Measurements from ENCODE around the gene SI. TPM values are rescaled to one million over a fixed set of nuclear protein-coding genes. Genes with fewer than 3 reads are reported as not detected.

Gene SI
- total RNA-seq, 2 donors from 2014 or later: 0.40 to 0.96 TPM

DNA sequence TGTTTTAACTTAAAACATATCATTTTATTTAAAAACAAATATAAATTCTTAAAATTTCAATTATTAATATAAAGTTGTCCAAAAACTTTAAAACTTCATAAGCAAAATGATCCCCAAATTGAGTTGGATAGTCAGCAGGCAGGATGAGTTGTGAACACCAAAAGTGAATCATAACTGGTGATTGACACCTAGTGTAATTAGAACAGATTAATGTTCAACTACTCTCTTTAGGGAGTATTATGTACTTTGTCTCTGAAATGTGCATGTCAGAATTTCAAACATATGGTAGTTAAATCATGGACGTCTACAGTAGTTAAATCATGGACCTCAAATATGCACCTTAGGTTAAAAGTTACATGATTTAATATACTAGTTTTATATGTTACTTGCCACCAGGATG lies 2.9 kb upstream of the SI start:
- no peaks in the 10 kb centered on the region for H3K9me3 ChIP-seq
- H3K4me3 ChIP-seq: no peak overlapping the region
- H3K27me3 ChIP-seq (replicated peaks; ENCODE audit: insufficient read depth): no peaks in the 10 kb centered on the region
- no peaks in the 10 kb centered on the region for H3K4me1 ChIP-seq (replicated peaks)
- intact Hi-C loops (cut with DNase I): no loop called here
- no peak overlapping the region for H3K27ac ChIP-seq
- WGBS: 37% methylated on average over 1 of the region's 1 CpG
- H3K36me3 ChIP-seq: no peaks in the 10 kb centered on the region
- TF ChIP-seq, protein P1, sequence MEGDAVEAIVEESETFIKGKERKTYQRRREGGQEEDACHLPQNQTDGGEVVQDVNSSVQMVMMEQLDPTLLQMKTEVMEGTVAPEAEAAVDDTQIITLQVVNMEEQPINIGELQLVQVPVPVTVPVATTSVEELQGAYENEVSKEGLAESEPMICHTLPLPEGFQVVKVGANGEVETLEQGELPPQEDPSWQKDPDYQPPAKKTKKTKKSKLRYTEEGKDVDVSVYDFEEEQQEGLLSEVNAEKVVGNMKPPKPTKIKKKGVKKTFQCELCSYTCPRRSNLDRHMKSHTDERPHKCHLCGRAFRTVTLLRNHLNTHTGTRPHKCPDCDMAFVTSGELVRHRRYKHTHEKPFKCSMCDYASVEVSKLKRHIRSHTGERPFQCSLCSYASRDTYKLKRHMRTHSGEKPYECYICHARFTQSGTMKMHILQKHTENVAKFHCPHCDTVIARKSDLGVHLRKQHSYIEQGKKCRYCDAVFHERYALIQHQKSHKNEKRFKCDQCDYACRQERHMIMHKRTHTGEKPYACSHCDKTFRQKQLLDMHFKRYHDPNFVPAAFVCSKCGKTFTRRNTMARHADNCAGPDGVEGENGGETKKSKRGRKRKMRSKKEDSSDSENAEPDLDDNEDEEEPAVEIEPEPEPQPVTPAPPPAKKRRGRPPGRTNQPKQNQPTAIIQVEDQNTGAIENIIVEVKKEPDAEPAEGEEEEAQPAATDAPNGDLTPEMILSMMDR (IDR thresholded peaks at IDR 0.05): no peak
- TF ChIP-seq POLR2A (IDR thresholded peaks at IDR 0.05): no peak
- TF ChIP-seq POLR2AphosphoS5 (IDR thresholded peaks at IDR 0.05): no peak
- DNase-seq (ENCODE audit: low spot score): no peak

DNA sequence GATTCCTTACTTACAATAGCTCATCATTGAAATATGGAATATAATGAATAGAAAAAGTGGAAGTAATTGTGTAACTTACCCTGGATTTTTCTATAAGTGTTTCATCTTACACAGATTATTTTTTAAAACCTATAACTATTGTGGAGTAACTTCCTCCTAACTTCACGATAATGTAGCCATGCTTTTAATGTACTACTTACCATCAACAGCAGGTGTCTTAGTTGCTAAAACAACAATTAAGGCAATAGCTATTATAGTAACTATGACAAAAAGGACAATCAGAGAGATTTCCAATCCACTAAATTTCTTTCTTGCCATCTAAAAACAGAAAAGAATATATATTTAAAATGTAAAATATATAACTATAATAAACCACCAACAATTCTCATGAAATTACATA lies 2.6 kb downstream of the SI start:
- no peak for DNase-seq (ENCODE audit: low spot score)
- Histone ChIP-seq H3K9me3 (no peaks in the 10 kb centered on the region), H3K4me1 (replicated peaks) (no peaks in the 10 kb centered on the region), H3K27me3 (replicated peaks; ENCODE audit: insufficient read depth) (no peaks in the 10 kb centered on the region), H3K4me3 (no peak overlapping the region), H3K36me3 (no peaks in the 10 kb centered on the region), H3K27ac (no peak overlapping the region)
- WGBS: 80% methylated on average over 1 of the region's 1 CpG
- intact Hi-C loops (cut with DNase I): no loop called here
- TF ChIP-seq POLR2A (IDR thresholded peaks at IDR 0.05) (no peak), POLR2AphosphoS5 (IDR thresholded peaks at IDR 0.05) (no peak)
- TF ChIP-seq, protein P1 (IDR thresholded peaks at IDR 0.05): no peak

DNA sequence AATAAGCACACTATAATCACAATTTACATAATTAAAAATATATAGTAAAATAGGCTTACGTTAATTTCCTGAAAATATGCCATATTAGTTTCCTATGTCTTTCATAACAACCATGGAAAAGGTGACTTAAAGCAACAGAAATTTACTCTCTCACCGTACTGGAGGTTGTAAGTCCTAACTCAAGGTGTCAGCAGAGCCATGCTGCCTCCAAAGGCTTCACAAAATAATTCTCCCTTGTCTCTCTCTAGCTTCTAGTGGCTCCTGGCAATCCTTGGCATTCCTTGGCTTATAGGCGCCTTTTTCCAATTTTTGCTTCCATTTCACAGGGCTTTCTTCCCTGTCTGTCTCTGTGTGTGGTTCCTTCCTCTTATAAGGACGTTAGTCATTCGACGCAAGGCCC lies 7.6 kb downstream of the SI start:
- H3K36me3 ChIP-seq: no peaks in the 10 kb centered on the region
- H3K9me3 ChIP-seq: no peaks in the 10 kb centered on the region
- no peak overlapping the region for H3K4me3 ChIP-seq
- H3K27me3 ChIP-seq (replicated peaks; ENCODE audit: insufficient read depth): no peaks in the 10 kb centered on the region
- no peak for TF ChIP-seq POLR2A (IDR thresholded peaks at IDR 0.05)
- TF ChIP-seq, protein P1 (IDR thresholded peaks at IDR 0.05): no peak
- TF ChIP-seq POLR2AphosphoS5 (IDR thresholded peaks at IDR 0.05): no peak
- H3K4me1 ChIP-seq (replicated peaks): no peaks in the 10 kb centered on the region
- WGBS: 79% methylated on average over 6 of the region's 6 CpGs
- no peak overlapping the region for H3K27ac ChIP-seq
- intact Hi-C loops (cut with DNase I): no loop called here
- DNase-seq (ENCODE audit: low spot score): no peak

DNA sequence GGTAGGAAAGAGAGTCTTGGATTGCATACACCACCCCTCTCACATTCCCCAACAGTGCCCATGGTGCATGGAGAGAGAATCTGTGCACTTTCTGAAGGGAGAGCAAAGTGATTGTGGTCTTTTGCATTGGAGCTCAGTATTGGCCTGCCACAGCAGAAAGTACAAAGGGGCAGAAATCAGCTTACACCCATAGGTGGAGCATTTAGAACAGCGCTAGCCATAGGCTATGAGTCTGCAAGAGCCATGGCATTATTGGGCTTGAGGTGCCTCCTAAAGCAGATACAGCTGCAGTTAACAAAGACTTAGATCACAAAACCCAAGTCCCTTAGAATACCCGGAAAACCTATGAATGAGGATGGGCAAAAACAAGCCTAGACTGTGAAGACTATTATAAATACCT lies 21.8 kb downstream of the SI start:
- Histone ChIP-seq H3K27me3 (replicated peaks; ENCODE audit: insufficient read depth) (no peaks in the 10 kb centered on the region), H3K4me3 (no peak overlapping the region), H3K36me3 (no peaks in the 10 kb centered on the region), H3K9me3 (no peaks in the 10 kb centered on the region), H3K4me1 (replicated peaks) (no peaks in the 10 kb centered on the region), H3K27ac (no peak overlapping the region)
- DNase-seq (ENCODE audit: low spot score): no peak
- 97% methylated on average over 2 of the region's 2 CpGs for WGBS
- intact Hi-C loops (cut with DNase I): no loop called here
- TF ChIP-seq POLR2AphosphoS5 (IDR thresholded peaks at IDR 0.05) (no peak), POLR2A (IDR thresholded peaks at IDR 0.05) (no peak)
- TF ChIP-seq, protein P1 (IDR thresholded peaks at IDR 0.05): no peak

DNA sequence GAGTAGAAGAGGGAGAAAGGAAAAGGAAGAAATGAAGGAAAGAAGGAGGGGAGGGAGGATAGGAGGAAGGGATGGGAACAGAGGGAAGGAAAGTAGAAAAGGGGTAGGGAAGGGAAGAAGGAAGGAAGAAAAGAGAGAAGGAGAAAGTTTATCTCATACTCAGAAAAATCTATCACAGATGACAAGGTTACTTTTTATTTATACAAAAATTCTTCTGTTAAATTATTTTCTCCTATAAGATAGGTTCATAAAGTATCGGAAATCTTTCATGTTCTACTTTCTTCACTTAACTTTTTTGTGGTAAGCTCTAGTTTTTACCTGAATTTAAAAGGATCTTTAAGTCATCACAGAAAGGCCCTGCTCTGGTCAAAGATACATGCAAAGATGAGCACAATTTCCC lies 38.1 kb downstream of the SI start:
- Histone ChIP-seq H3K27ac (no peak overlapping the region), H3K36me3 (no peaks in the 10 kb centered on the region), H3K4me3 (no peak overlapping the region), H3K27me3 (replicated peaks; ENCODE audit: insufficient read depth) (no peaks in the 10 kb centered on the region), H3K9me3 (no peaks in the 10 kb centered on the region), H3K4me1 (replicated peaks) (no peaks in the 10 kb centered on the region)
- WGBS: 100% methylated on average over 1 of the region's 1 CpG
- TF ChIP-seq, protein P1 (IDR thresholded peaks at IDR 0.05): no peak
- TF ChIP-seq POLR2A (IDR thresholded peaks at IDR 0.05) (no peak), POLR2AphosphoS5 (IDR thresholded peaks at IDR 0.05) (no peak)
- no peak for DNase-seq (ENCODE audit: low spot score)
- intact Hi-C loops (cut with DNase I): no loop called here
